ENCODE results near the gene MBD3.
"Not testable (repeated sequence)": the region's sequence is repeated elsewhere in the genome, so short reads cannot be mapped to it uniquely, and the experiment has no call there.

Gene MBD3, protein sequence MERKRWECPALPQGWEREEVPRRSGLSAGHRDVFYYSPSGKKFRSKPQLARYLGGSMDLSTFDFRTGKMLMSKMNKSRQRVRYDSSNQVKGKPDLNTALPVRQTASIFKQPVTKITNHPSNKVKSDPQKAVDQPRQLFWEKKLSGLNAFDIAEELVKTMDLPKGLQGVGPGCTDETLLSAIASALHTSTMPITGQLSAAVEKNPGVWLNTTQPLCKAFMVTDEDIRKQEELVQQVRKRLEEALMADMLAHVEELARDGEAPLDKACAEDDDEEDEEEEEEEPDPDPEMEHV

DNA sequence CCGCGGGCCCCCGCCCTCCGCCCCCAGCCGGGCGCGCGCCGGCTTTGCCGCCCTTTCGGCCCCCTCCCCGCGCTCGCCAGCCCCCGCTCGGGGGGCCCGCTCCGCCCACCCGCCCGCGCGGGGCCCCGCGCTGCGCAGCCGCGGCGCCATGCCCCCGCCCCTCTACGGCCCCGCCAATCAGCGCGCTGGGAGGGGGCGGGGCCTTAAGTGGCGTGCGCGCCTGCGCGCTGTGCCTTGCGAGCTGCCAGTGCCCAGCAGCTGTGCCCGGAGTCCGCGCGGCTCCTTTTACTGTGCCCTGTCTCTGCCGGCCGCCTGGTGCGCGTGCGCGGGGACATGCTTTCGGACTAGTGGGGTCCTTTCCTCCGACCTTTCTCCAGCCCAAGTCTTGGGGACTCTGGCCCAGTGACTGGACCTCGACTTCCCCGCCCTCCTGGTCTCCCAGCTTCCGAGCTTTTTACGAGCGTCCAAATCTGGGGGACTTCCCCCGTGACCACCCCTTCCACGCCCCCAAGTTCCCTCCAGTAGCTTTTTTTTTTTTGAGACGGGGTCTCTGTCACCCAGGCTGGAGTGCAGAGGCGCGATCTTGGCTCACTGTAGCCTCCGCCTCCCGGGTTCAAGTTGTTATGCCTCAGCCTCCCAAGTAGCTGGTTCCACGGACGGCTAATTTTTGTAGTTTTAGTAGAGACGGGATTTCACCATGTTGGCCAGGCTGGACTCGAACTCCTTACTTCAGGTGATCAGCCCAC, at the start of gene MBD3:
Gene MBD3, minus strand, starts transcription at position 111 of the 746 bp plus-strand sequence. CDS start 234 bp downstream, outside the sequence.
- Histone ChIP-seq H3K27me3 (ENCODE audit: control insufficient read depth, insufficient read depth, low read length) (no peaks in the 10 kb centered on the region), H3K4me1 (ENCODE audit: control insufficient read depth, insufficient read depth, low read length) (peaks cover 9% of the 10 kb centered on the region), H3K9ac (ENCODE audit: low read length) (peak within 1 kb of the TSS; percentile 77), H3K36me3 (ENCODE audit: control insufficient read depth, insufficient read depth, low read length) (peaks cover 8% of the 10 kb centered on the region), H3K27ac (ENCODE audit: low read depth, low read length) (peak within 1 kb of the TSS; percentile 92), H3K4me3 (ENCODE audit: low read length) (peak within 1 kb of the TSS; percentile 94)

DNA sequence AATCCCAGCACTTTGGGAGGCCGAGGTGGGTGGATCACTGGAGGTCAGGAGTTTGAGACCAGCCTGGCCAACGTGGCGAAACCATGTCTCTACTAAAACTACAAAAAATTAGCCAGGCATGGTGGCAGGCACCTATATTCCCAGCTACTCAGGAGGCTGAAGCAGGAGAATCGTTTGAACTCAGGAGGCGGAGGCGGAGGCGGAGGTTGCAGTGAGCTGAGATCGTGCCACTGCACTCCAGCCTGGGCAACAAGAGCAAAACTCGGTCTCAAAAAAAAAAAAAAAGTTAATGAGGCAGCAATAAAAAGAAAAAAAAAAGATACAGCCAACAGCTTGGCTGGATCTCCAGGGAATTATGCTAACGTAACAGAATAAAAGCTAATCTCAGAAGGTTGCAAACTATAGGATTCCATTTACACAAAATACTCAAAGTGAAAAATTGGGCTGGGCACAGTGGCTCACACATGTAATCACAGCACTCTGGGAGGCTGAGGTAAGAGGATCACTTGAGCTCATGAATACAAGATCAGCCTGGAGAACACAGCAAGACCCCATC, 48.3 kb upstream of the MBD3 start:
- not testable (repeated sequence) for H3K27me3 ChIP-seq (ENCODE audit: control insufficient read depth, insufficient read depth, low read length); H3K4me1 ChIP-seq (ENCODE audit: control insufficient read depth, insufficient read depth, low read length); H3K4me3 ChIP-seq (ENCODE audit: low read length); H3K27ac ChIP-seq (ENCODE audit: low read depth, low read length); H3K36me3 ChIP-seq (ENCODE audit: control insufficient read depth, insufficient read depth, low read length); H3K9ac ChIP-seq (ENCODE audit: low read length)

DNA sequence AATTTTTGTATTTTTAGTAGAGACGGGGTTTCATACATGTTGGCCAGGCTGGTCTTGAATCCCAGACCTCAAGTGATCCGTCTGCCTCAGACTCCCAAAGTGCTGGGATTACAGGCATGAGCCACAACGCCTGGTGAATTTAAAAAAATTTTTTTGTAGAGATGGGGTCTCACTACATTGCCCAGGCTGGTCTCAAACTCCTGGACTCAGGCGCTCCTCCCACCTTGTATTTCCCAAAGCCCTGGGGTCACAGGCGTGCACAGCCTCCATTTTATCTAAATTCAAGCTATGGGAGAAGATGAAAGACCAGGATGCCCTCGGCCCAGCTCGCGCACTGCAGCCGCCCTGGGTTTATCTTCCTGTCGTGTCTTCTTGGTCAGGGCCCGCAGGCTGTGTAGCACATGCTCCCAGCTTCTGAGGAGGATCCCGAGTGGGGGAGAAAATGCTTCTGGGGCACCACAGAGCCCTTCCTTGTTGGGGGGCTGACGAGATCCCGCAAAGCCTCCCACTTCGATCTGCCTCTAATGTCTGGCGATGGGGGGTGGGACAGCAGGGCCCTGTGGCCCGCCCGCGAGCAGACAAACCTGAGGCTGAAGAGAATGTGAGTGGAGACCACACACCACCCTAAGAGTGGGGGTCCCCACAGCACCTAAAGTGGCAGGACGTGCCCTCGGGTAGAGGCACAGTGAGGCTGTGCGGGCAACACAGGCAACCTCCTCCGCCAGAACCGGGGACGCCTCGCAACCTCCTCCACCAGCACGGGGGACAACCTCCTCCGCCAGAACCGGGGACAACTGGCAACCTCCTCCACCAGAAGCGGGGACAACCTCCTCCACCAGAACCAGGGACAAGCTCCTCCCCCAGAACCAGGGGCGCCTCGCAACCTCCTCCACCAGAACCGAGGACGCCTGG, 43.9 kb upstream of the MBD3 start:
- peaks cover 4% of the 10 kb centered on the region for H3K4me1 ChIP-seq (ENCODE audit: control insufficient read depth, insufficient read depth, low read length)
- H3K36me3 ChIP-seq (ENCODE audit: control insufficient read depth, insufficient read depth, low read length): peaks cover 8% of the 10 kb centered on the region
- no peak overlapping the region for H3K4me3 ChIP-seq (ENCODE audit: low read length)
- no peak overlapping the region for H3K9ac ChIP-seq (ENCODE audit: low read length)
- H3K27ac ChIP-seq (ENCODE audit: low read depth, low read length): no peak overlapping the region
- no peaks in the 10 kb centered on the region for H3K27me3 ChIP-seq (ENCODE audit: control insufficient read depth, insufficient read depth, low read length)

DNA sequence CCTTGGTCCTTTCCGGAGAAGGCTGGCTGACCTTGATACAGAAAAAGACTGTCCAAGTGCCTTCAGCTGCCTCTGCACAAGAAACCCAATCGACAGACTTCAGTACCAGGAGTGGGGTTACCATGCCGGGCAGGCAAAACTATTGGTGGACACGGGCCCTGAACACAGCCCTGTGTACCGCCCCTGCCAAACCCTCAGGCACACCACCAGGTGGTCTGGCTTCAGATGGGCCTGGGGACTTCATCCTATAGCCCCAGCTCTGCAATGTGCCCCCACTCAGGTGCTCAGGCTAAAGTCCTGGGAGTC, 42.2 kb upstream of the MBD3 start:
- H3K9ac ChIP-seq (ENCODE audit: low read length): no peak overlapping the region
- H3K27me3 ChIP-seq (ENCODE audit: control insufficient read depth, insufficient read depth, low read length): no peaks in the 10 kb centered on the region
- no peak overlapping the region for H3K27ac ChIP-seq (ENCODE audit: low read depth, low read length)
- no peak overlapping the region for H3K4me3 ChIP-seq (ENCODE audit: low read length)
- peaks cover 3% of the 10 kb centered on the region for H3K4me1 ChIP-seq (ENCODE audit: control insufficient read depth, insufficient read depth, low read length)
- peaks cover 5% of the 10 kb centered on the region for H3K36me3 ChIP-seq (ENCODE audit: control insufficient read depth, insufficient read depth, low read length)

DNA sequence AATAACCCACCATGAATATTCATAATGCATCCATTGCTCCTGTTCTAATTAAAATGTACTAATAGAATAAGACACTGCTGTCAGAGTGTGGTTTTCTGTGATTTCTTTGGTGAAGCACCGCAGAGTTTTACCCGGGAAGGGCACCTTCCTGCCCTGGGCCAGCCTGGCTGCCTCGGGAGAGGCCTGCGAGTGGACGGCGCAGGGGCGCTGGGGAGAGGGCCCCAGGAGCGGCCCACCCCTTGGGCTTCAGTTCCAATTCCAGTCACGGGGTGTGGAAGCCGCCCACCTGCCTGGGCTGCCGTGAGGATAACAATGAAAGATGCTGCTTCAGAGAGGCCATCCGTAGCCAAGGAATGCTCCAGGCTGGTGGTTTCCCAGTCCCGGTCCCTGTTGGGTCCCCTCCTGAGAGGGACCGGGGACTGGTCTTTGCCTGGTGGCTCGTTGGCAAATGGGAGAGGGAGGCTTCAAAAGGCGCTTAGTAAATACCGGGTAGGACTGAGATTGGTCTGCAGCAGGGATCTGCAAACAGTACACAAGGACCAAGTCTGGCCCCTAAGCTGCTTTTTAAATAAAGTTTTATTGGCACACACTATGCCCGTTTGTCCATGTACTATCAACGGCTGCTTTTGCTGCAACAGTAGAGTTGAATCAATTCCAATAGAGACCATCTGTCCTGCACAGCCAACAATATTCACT, 41.7 kb upstream of the MBD3 start:
- H3K36me3 ChIP-seq (ENCODE audit: control insufficient read depth, insufficient read depth, low read length): peaks cover 5% of the 10 kb centered on the region

DNA sequence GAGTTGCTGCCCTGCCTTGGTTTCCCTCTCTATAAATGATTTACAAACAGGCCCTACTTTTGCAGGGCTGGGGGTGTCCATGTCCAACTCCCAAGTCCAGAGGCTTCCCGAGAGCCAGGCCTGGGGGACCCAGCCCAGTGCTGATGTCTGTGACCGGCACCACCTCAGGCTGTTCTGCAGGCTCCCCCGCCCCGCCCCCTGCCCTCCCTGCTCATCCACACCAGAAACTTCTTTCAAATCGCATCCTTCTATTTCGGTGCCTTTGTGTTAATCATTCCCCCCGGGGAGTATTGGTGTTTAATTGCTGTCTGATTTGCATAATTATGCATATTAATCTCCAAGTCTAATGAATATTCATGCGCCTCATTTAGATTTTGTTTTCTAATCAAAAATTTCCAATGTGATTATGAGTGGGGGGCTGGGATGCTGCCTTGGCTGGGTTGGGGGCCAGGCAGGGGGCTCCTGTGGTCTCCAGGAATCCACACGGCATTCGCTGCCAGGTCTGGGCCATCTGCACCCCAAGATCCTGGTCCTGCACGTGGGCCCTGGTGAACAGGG, 40.7 kb upstream of the MBD3 start:
- no peaks in the 10 kb centered on the region for H3K27me3 ChIP-seq (ENCODE audit: control insufficient read depth, insufficient read depth, low read length)
- peaks cover 5% of the 10 kb centered on the region for H3K36me3 ChIP-seq (ENCODE audit: control insufficient read depth, insufficient read depth, low read length)
- H3K4me1 ChIP-seq (ENCODE audit: control insufficient read depth, insufficient read depth, low read length): no peaks in the 10 kb centered on the region
- H3K4me3 ChIP-seq (ENCODE audit: low read length): no peak overlapping the region
- H3K9ac ChIP-seq (ENCODE audit: low read length): no peak overlapping the region
- no peak overlapping the region for H3K27ac ChIP-seq (ENCODE audit: low read depth, low read length)

More for the DNA sequence above, 41.7 kb upstream of the MBD3 start:
- Histone ChIP-seq H3K27me3 (ENCODE audit: control insufficient read depth, insufficient read depth, low read length) (no peaks in the 10 kb centered on the region), H3K9ac (ENCODE audit: low read length) (no peak overlapping the region), H3K4me1 (ENCODE audit: control insufficient read depth, insufficient read depth, low read length) (no peaks in the 10 kb centered on the region), H3K4me3 (ENCODE audit: low read length) (no peak overlapping the region), H3K27ac (ENCODE audit: low read depth, low read length) (no peak overlapping the region)

DNA sequence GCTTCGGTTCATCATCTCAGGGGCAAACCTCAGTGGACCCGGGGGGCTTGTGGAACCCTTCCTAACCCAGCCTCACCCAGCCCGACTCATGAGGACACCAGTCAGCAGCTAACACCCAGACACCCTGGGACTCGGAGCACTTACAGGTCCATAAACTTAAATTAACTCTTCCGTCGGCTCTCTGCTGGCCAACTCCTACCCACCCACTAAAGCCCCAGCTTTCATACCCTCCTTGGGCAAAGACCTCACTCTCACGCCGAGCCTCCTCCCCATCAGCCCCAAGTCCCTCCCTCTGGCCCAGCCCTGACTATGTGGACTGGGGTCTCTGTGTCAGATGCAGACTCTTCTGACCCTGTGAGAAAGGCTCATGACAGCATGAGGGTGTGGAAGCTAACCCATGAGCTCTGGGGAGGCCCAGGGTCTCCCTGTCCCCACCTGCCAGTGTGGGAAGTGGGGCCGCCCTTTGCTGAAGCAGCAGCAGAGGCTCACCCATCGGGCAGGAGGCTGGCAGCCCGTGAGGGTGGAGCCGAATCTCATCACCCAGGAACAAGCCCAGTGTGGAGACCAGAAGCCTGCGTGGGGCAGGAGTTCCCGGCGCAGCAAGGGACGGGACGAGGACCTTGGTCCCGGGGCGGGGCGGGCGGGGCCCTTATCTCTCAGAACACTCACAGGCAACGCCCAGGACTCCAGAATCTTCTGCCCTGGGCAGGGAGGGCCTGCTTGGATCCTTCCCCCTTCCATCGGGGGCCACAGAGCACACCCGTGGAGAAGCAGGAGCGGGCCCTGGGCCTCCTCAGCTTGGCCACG, 40.0 kb upstream of the MBD3 start:
- H3K36me3 ChIP-seq (ENCODE audit: control insufficient read depth, insufficient read depth, low read length): peaks cover 5% of the 10 kb centered on the region
- H3K27ac ChIP-seq (ENCODE audit: low read depth, low read length): no peak overlapping the region
- H3K9ac ChIP-seq (ENCODE audit: low read length): no peak overlapping the region
- H3K4me1 ChIP-seq (ENCODE audit: control insufficient read depth, insufficient read depth, low read length): no peaks in the 10 kb centered on the region
- no peak overlapping the region for H3K4me3 ChIP-seq (ENCODE audit: low read length)
- H3K27me3 ChIP-seq (ENCODE audit: control insufficient read depth, insufficient read depth, low read length): no peaks in the 10 kb centered on the region

DNA sequence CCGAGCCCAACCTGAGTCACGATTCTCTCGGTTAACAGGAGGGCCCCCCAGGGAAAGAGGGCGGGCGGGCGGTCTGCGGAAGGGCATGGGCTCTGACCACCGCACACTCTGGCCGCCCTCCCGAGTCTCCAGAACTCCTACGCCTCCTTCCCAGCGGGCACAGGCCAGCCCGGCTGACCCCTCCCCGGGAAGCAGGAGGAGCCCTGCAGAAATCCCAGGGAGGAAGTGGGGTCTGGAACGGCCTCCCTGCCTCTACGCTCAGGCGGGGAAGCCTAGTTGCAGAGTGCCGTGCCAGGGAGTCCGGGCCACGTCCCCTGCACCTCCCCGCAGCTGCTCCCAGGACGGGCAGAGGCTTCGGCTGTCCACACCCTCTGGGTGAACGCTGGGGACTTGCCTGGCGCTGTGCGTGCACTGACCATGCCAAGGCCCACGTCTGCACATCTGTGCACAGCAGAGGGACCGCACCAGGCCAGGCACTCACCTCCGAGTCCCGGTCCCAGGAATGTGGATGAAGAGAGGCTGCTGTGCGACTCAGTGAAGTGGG, 39.0 kb upstream of the MBD3 start:
- Histone ChIP-seq H3K9ac (ENCODE audit: low read length) (no peak overlapping the region), H3K4me1 (ENCODE audit: control insufficient read depth, insufficient read depth, low read length) (no peaks in the 10 kb centered on the region), H3K27ac (ENCODE audit: low read depth, low read length) (no peak overlapping the region), H3K27me3 (ENCODE audit: control insufficient read depth, insufficient read depth, low read length) (no peaks in the 10 kb centered on the region), H3K36me3 (ENCODE audit: control insufficient read depth, insufficient read depth, low read length) (peaks cover 5% of the 10 kb centered on the region), H3K4me3 (ENCODE audit: low read length) (no peak overlapping the region)

DNA sequence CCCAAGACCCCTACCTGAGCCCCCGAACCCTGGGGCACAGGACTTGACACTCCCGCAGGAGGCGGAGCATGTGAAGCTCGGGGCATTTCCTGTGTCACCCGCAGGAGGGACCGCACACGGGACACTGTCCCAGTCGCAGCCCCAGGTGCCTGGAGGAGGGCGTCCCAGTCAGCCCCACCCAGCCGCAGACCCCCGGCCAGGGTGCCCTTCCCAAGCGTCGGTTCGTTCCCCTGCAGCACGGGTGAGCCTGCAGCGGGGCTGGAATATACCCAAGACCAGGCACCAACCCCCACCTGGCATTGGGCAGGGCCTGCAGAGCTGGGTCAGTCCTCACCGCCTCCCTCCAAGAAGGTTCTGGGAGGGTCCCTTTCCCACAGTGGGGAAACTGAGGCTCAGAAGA, 38.1 kb upstream of the MBD3 start:
- H3K4me3 ChIP-seq (ENCODE audit: low read length): no peak overlapping the region
- H3K27me3 ChIP-seq (ENCODE audit: control insufficient read depth, insufficient read depth, low read length): no peaks in the 10 kb centered on the region
- peaks cover 5% of the 10 kb centered on the region for H3K36me3 ChIP-seq (ENCODE audit: control insufficient read depth, insufficient read depth, low read length)

DNA sequence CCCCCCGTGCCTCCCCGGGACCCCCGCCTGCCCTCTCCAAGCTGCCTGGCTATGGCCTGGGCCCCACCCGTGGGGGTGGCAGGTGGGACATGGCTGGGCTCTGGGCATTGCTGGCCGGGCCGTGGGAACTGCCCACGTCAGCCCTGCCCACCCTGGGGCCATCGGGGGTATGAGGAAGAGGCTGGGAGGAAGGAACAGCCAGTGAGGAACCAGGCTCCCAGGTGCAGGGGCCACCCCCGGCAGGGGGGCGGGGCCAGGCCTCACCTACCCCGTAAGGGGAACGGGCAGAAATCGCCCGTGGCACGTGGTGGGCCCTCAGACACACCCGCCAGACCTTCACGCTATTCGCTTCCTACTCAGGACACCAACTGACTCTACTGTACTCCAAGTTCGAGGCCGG, 37.3 kb upstream of the MBD3 start:
- no peak overlapping the region for H3K9ac ChIP-seq (ENCODE audit: low read length)
- no peaks in the 10 kb centered on the region for H3K4me1 ChIP-seq (ENCODE audit: control insufficient read depth, insufficient read depth, low read length)
- H3K27me3 ChIP-seq (ENCODE audit: control insufficient read depth, insufficient read depth, low read length): no peaks in the 10 kb centered on the region
- no peak overlapping the region for H3K4me3 ChIP-seq (ENCODE audit: low read length)
- peaks cover 5% of the 10 kb centered on the region for H3K36me3 ChIP-seq (ENCODE audit: control insufficient read depth, insufficient read depth, low read length)
- H3K27ac ChIP-seq (ENCODE audit: low read depth, low read length): no peak overlapping the region

More for the DNA sequence above, 38.1 kb upstream of the MBD3 start:
- Histone ChIP-seq H3K27ac (ENCODE audit: low read depth, low read length) (no peak overlapping the region), H3K4me1 (ENCODE audit: control insufficient read depth, insufficient read depth, low read length) (no peaks in the 10 kb centered on the region), H3K9ac (ENCODE audit: low read length) (no peak overlapping the region)
